GM18520 (cell line): ENCODE data around the gene OSBPL5.

Experiments used
- ATAC-seq: cut with Tn5 transposase; IDR thresholded peaks from one replicate; pipeline ENCODE4 v1.9.1; 2021; ENCODE audit not compliant: unreplicated experiment

OSBPL5 gene

DNA sequence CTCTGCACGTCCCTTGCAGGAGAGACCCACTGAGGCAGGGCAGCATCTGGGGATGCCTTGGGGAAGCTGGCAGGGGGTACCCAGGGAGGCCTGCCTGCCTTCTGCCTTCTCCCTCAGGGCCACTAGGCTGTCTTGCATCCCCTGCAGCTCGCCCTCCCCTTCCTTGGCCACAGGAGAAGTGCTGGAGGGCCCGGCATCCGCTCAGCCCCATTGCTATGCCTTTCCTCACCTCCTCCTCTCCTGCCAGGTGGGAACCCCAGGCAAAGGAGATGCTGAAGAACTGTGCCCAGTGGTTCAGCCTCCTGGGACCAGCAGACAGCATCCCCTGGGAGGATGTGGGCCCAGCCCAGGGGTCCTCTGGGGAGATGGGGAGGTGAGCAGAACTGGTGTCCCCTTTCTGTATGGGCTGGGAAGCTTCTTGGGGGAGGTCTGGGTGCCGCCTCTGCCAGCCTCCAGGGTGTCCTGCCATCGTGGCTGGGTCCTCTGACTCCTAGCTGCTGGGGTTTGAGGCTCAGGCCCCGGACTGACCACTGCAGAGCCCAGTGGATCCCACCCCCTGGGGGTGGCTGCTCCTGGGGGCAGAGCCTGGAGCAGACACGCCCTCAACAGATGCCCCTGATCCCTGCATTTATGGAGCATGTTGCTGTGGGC is 32.9 kb upstream of the OSBPL5 start:
- ATAC-seq = no peak

DNA sequence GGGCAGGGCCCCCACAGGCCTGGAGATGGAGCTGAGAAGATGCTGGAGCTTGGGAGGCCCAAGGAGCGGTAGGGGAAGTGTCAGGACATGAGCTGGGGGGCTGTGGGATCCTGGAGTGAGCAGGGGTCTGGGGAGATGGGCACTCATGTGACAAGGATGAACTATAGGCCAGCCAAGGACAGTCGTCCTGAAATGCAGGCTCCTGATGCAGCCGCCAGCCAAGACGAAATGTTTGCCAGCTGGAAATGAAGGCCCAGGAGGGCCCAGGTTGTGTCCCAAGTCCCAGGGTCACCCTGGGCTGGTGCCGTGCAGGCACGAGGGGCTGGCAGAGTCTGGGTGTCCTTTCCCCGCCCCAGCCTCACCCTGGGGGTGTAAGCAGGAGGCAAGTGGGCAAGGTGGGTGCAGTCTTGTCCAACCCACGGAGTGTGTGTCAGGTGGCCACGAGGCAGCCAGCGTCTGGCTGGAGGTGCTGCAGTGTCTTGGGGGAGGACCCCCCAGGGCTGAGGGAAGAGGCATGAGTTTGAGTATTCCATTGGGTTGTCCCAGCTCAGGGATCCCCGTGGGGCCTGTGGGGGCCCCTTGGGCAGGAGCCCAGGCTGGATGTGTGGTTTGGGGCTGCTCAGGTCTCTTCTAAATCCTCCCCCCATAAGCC is 32.1 kb upstream of the OSBPL5 start:
- ATAC-seq = no peak

DNA sequence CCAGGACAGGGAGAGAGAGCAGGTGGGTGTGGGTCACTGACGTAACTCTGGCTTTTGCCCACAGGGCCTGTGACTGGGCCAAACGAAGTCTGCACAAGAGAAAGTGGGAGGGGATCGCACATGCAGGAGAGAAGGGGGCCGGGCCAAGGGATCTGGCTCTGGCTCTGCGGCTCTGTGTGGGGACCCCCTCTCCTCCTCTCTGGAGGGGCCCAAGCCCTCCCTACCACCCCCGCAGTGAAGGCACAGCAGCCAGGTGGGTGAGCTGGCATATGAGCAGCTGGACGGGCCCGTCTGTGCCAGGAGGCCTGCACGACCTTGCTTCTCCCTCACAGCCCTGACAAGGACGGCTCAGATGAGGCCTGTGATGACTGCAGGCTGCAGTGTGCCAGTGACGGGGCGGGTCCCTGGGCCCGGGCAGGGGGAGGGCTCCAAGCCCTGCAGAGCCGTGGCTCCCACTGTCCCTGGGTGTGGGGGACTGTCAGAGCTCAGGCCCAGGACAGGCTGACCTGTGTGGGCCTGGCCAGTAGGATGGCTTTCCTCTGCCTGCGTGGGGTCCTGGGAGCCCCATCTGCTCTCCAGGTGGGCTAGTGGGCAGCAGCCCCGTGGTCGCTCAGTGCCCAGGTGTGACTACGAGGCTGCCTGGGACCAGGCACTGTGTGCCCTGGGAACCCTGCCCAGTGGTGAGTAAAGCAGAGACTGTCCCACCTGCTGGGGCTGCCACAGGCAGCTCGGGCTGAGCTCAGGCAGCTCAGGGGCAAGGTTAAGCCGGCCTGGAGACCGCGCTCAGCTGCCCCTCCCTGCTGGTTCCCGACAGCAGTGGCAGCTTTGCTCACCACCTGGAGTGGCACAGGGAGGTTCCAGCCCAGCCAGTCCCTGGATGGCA is 31.3 kb upstream of the OSBPL5 start:
- no peak for ATAC-seq

DNA sequence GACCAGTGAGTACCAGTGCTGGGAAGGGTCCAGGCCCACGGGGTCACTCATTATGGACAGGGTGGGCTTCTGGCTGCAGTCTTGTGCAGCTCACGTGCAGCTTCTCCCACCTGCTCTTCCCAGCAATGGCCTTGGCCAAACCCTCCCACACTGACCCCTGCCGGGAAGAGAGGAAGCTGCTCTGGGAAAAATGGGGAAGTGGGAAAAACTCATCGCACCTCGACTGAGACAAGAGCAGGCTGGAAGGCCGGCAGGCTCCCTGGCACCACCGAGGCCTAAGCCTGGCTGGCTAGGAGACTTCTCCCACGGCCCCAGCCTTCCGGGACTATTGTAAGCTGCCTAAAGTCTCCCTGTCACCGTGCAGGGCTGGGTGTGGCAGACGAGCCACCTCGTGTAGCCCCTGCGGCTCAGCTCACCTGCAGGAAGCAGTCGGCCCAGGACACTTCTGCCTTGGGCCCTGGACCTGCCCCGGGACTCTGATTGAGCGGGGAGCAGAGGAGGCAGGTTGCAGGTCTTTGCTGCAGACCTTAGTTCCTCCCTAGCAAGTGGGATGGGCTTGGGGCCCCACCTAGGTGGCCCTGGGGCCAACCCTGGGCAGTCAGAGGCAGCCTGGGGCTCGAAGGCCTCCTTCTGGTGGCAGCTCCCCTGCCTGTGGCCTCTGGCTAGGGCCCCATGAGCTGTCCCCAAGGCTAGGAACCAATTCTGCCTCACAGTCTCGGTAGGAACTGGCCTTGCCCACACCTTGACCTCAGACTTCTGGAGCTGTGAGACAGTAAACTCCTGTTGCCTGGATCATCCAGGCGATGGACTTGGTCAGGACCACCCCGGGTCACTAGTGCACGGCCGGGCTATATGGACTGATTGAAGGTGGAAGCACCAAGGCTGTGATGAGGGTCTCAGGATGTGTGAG is 30.4 kb upstream of the OSBPL5 start:
- ATAC-seq = no peak

DNA sequence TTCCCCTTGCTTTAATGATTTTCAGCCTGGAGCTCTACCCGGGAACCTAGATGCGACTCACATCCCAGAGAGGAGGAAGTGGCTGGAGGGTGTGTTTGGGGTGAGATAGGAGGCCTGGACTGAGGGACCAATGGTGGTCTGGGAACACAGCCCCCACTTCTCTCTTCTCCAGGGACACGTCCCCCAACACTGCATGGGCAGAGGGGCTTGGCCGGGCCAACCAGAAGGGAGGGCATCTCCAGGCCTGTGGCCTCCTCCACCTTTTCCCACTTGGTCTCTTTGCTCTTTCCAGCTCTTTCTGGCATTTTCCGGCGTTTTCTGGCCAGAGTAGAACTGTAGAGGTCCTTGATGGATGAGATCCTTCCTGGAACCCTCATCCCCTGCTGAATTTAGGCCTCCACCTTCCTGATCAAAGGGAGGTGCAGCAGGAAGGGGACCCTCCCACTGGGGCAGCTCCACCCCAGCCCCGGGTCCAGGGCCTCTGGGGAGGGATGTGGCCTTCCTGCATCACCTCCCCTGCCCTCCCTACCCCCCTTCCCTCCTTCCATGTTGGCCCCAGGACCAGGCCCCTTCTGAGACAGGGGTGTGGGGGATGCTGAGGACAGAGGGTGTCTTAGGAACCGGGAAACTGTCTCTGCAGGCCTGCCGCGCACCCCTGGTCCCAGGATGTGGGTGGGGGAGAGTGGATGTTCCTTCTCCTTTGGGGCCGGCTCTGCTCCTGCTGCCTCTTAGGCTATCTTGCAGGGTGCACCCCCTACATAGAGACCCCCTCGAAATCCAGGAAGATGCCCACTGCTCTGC is 29.1 kb upstream of the OSBPL5 start:
- no peak for ATAC-seq

DNA sequence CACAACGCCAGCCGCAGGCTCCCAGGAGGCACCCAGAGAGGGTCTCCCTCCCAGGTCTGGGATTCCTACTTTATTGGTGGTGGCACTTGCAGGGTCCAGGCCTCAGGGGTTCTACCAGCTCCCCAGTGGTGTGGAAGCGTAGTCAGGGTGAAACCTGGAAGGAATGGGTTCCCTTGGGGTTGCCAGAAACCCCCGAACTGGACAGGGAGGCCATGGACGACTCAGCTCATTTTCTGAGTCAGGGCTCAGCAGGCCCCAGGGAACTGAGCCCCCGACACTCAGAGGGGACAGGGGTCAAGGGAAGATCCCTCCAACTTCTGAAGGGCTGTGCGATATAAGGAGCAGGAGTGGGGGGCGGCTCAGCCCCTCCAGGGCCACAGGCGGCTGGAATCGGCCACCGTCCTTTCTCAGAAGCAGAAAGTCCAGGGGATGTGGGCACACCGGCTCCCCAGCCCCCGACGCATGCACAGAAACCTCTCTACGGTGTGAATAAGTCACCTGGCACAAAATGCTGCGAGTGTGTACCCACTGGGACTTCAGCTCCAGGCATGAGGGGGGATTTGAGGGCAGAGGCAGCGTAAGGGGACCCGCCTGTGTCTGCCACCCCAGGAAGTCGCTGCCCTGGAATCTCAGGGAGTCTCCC is 28.4 kb upstream of the OSBPL5 start:
- ATAC-seq = no peak

DNA sequence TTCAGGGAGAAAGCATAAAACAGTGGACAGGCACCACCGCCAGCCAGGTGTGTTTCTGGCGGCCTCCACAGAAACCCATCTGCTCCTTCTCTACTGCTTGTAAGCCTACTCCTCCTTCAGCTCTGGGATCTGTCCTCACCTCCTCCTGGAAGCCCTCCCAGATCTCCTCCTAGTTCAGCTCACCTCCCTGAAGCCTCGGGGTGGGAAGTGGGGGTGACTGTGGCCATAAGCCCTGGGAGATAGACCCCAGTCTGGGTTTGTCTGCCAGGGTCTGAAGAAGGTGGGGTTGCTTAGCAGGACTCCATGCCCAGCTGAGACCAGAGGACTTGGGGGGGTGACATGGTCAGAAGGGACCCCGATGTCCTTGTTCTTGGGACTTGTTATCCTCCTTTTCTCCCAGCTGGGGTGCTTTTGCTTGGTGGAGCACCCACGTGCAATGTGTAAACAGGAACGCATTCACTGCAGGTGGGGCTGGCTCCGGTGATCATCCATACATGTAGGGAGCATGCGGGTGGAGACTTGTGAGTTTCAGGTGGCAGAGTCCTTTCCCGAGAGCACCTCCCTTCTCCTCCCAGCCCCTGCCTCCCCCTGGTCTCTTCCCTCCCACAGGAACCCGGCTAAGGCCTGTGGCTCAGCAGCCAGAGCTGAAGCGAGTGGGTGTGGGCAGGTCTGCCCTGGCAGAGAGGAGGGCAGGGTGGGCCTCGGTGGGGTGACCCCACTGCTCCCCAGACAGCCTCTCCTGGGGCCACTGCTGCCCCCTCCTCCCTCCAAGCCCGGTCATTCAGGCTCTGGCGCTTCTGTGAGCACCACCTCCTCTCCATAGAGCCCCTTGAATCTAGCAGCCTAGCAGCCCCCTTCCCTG is 27.6 kb upstream of the OSBPL5 start:
- ATAC-seq = no peak

DNA sequence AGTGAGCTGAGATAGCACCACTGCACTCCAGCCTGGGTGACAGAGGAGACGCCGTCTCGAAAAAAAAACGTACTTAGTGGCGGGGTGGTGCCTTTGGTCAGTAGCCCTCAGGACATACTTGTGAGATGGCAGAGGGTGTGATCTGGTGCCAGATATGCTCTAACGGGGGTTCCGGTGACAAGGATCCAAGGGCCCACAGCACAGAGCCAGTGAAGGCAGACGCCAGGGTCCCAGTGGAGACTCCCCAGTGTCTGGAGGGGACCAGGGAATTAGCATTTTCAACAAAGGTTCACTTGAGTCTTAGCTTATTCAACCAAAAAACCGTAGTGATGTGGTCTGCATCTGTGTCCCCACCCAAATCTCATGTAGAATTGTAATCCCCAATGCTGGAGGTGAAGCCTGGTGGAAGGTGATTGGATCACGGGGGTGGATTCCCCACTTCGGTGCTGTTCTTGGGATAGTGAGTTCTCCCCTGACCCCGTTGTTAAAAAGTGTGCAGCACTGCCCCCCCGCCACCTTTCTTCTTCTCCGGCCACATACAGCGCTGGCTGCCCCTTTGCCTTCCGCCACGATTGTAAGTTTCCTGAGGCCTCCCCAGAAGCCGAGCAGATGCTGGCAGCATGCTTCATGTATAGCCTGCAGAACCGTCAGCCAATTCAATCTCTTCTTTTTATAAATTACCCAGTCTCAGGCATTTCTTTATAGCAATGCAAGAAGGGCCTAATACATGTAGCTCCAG is 26.6 kb upstream of the OSBPL5 start:
- no peak for ATAC-seq

DNA sequence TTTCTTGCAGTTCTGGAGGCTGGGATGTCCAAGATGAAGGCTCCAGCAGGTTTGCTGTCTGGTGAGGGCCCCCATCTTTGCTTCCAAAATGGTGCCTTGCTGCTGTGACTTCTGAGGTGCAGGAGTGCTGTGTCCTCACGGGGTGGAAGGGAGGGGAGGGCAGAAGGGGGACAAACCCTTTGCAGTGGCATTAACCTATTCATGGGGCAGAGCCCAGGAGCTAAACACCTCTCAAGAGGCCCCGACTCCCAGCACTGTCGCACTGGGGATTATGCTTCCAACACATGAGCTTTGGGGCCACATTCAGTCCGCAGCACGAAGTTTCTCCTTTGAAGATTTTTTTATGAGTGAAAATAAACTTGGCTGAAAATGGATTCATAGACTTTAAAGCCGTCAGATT is 25.5 kb upstream of the OSBPL5 start:
- ATAC-seq = no peak

DNA sequence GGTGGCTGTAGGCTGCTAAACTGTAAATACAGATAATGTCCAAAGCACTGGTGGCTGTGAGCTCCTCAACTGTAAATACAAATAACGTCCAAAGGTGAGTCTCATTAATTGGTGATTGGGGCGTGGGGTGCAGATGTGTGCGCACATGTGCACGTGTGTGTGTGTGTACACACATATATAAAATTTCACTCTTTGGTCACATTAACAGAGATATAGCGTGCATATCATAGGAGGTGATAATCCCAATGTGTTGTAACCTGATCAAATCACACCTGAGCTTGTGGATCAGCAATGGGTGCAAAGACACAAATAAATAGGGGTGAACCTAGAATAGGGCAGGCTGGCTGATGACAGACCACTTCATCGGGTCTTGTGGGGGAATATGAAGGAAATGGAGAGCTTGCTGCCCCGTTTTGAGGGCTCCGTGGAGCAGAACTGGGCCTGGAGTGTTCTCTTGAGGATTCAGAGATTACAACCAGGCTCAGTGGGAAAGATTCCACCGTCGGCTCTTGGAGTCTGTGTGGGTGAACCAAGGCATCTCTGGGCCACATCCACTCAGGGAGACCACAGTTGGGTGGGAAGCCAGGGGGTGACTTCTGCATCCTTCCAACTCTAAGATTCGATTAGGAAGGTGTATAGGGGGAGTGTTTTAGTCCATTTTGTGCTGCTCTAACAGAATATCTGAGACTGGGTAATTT is 24.9 kb upstream of the OSBPL5 start:
- ATAC-seq = no peak

DNA sequence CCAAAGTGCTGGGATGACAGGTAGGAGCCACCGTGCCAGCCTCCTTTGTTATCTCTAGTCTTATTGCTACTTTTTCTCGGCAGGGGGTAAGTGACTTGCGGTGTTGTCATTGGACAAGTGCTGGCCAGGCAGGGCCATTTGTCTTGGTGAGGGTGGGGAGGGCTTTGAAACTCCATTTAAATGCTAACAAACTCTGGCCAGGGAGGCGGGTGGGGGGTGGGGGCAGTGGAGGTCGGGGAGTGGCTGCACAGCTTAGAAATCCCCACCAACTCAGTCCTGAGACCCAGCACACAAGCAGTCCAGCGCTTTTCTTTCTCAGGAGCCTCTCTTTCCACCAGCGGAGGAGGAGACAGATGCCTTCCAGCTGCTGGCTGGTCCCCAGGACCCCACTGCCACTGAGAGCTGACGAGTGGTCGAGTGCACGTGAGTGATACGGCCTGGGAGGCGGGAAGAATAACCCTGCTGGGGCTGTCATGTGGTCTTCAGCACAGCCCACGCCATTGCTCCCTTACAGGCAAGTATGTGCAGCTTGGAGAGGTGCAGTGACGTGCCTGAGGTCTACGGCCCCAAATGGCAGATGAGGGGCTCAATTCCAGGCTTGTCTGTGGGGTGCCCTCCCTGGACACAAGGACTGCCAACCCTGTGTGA is 24.2 kb upstream of the OSBPL5 start:
- no peak for ATAC-seq

DNA sequence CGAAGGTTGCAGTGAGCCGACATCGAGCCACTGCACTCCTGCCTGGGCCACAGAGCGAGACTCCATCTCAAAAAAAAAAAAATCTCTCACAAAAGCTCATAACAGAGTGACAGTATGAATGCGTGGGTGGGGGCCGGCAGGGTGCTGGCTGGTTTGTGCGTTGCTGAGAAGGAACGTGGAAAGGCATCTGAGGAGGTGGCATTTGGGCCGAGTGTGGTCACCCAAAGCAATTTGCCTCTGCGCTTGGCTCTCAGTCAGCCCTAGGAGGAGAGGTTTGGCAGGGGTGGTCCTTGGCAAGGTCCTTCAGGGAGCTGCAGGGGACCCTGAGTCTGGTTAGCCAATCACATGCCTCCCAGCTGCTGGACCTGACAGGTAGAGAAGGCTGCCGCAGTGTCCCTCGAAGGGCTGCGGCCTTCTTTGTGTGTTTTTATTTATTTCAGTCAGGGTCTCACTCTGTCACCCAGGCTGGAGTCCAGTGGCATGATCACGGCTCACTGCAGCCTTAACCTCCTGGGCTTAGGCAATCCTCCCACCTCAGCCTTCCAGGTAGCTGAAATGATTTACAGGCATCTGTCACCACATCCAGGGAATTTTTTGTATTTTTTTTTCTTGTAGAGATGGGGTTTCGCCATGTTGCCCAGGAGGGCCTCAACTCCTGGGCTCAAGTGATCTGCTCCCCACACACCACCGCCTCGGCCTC is 23.5 kb upstream of the OSBPL5 start:
- no peak for ATAC-seq

DNA sequence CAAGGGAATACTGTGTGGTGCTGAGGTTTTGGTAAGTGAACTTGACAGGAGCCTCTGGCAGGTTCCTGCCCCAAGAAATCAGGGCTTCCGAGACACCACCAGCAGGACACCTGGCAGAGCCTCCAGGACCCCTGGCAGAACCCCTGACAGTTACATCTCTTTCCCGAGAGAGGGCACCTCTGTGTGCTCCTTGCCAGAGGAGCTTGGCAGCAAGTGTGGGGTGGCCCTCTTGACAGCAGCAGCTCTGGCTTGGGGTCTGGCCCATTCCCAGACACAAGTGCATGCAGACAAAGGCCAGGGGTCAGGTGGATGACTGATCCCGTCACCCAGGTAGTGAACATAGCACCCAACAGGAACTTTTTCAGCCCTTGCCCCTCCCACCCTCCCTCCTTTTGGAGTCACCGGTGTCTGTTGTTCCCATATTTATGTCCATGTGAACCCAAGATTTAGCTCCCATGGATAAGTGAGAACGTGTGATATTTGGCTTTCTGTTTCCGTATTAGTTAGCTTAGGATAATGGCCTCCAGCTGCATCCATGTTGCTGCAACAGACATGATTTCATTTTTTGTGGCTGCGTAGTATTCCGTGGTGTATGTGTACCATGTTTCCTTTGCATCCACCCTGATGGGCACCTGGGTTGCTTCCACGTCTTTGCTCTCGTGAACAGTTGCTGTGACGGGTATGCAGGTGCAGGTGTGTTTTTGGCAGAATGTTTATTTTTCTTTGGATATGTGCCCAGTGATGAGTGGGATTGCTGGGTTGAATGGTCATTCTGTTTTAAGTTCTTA is 21.2 kb upstream of the OSBPL5 start:
- no peak for ATAC-seq

DNA sequence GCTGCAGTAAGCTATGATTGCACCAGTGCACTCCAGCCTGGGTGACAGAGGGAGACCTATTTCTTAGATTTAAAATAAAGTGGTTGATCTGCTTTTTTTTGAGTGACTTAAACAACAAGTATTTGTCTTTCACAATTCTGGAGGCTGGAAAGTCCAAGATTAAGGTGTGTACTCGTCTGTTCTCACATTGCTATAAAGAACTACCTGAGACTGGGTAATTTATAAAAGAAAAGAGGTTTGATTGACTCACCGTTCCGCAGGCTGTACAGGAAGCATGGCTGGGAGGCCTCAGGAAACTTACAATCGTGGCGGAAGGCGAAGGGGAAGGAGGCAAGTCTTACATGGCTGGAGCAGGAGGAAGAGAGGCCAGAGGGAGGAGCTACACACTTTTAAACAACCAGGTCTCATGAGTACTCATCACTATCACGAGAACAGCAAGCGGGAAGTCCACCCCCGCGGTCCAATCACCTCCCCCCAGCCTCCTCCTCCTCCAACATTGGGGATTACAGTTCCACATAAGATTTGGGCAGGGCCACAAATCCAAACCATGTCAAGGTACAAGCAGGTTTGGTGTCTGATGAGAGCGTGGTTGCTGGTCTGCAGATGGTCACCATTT is 19.7 kb upstream of the OSBPL5 start:
- no peak for ATAC-seq

DNA sequence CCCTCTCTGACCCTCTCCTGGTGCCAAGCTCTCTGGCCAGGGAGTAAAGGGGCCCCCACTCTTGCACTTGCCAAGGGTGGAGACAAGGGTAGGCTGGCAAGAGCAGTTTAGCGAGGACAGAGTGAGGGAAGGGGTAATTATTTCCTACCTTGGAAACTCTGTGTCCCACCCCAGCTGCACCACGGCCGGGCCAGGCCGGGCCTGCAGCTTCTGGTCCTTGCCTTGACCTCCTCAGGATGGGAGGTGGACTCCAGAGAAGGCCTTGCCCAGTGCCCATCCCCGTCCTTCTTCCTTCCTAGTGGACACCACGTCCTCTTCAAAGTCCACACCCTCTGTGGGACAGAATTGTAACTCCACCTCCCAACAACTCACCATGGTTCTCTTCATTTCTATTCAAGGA is 18.4 kb upstream of the OSBPL5 start:
- no peak for ATAC-seq
